ENCODE measurements around the gene GALE.

DNA sequence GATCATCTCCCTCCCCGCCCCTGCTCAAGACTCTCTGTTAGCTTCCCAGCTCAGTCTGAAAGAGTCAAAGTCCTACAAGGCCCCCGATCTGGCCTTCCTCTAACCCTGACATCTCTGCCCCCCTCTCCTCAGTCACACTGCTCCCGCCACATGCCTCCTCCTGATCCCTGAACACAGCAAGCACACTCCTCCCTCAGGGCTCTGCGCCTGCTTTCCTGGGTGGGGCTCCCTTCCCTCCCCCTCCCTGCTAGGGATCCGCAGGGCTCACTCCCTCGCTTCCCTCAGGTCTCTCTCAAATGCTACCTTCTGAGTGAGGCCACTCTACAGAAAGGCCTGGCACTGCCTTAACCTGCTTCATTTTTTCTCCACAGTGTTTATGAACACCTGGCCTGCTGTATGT lies 5.7 kb upstream of the GALE start:
- TF ChIP-seq, protein P1, sequence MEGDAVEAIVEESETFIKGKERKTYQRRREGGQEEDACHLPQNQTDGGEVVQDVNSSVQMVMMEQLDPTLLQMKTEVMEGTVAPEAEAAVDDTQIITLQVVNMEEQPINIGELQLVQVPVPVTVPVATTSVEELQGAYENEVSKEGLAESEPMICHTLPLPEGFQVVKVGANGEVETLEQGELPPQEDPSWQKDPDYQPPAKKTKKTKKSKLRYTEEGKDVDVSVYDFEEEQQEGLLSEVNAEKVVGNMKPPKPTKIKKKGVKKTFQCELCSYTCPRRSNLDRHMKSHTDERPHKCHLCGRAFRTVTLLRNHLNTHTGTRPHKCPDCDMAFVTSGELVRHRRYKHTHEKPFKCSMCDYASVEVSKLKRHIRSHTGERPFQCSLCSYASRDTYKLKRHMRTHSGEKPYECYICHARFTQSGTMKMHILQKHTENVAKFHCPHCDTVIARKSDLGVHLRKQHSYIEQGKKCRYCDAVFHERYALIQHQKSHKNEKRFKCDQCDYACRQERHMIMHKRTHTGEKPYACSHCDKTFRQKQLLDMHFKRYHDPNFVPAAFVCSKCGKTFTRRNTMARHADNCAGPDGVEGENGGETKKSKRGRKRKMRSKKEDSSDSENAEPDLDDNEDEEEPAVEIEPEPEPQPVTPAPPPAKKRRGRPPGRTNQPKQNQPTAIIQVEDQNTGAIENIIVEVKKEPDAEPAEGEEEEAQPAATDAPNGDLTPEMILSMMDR (IDR thresholded peaks at IDR 0.05): no peak
- TF ChIP-seq POLR2AphosphoS5 (IDR thresholded peaks at IDR 0.05; ENCODE audit: low read depth, low read length): no peak
